Smooth muscle cell of the brain vasculature (primary cell): Measurements from ENCODE around the gene PRTN3.
A peak's percentile ranks its signal among the peaks of the same experiment; 100 is the strongest.
"Not testable (repeated sequence)": the region's sequence is repeated elsewhere in the genome, so short reads cannot be mapped to it uniquely, and the experiment has no call there.

ENCODE experiments used
- DNase-seq: peaks from one replicate; pipeline ENCODE4 v3.0.0-alpha.2; 2012; ENCODE audit warnings: low read depth, low spot score

The PRTN3 gene

DNA sequence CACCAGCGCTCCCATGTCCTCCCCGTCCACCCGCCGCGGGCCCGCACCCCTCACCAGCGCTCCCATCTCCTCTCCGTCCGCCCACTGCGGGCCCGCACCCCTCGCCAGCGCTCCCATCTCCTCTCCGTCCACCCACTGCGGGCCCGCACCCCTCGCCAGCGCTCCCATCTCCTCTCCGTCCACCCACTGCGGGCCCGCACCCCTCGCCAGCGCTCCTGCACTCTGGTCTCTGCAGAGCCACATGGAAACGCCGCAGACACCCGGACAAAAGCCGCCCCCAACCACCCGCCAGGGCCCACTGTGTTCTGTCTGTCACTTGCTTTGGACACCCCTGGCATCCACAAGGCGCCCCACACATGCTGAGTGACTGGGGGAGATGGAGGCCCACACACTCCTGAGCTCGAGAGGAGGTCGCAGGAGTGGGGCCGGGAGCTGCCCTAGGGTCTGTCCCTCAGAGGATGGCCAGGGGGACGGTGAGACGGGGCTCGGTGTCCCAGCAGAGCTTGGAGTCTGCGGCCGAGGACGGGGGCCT lies 26.0 kb downstream of the PRTN3 start:
- no peak for DNase-seq

DNA sequence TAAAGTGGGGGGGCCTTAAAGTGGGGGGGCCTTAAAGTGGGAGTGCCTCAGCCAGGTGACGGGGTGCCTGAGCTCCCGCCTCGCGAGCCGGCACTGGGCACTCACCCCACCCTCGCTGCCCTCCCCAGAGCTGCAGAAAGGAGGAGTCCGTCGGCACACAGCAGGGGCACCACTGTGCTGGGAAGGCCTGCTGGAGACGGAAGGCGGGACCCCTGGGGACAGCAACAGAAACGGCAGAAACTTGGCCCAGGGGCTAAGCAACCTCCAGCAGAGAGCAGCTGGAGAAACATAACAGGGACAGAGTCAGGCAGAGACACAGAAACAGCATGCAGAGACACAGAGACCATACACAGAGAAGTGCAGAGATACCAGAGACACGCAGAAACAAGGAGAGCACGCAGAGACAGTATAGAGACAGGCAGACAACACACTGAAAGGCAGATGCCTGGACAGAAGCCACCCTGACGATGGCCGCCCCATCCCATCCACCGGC lies 26.5 kb downstream of the PRTN3 start:
- DNase-seq: peak; percentile 91

DNA sequence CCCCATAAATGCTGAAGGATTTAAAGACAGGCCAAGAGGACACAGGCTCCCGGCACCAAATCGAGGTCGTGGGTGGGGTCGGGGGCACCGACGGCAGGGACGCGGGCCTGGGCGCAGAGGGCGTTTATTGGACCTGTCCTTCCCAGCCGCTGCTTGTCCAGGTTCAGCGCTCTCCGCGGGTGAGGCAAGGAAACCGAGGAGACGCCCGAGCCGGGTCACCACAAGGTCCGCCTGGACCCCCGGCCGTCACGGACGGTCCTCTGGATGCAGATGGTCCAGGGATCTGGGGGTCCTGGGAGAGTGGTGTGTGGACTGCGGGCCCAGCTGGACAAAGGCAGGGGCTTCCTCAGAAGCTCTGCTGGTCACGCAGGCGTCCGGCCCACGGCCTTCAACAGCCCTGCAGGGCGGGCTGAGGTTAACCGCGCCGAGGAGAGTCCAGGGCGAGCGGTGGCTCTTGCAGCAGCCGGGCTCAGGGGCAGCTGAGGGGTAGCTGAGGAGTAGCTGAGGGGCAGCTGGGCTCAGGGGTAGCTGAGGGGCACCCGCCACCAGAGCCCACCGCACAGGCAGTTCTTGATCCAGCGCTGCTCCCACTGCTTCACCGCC lies 27.2 kb downstream of the PRTN3 start:
- no peak for DNase-seq

DNA sequence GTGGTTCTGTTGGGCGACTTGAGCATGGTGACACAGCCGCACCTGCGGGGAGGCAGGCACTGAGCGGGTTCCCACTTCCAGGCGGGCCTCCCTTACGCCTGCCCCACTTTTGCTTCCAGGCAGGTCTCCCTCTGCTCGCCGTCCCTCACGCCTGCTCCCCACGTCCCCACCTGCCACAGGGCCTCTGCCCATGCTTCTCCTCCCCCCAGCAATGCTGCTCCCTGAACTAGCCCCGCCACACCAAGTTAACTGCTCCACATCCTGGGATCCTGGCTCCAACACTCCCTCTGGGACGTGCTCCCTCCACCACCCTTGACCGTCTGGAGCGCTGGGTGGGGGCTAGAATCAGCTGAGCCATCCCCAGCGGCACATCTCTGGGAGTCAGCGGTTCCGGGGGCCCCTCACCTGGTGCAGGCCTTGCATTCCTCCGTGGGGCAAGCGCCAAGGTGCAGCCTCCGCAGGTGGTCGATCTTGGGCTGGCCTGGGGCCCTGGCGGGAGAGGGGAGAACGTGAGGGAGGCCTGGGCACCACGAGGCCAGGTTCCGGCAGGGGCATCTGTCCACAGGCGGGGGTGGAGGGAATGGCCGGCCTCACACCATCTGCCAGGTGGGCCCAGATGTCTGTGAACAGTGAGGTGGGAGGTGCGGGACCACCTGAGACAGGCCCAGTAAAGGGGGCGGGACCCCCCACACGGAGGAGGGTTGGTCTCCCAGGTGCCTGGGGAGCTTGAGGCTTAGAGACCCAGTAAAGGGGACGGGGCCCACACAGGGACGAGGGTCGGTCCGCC lies 27.9 kb downstream of the PRTN3 start:
- no peak for DNase-seq

DNA sequence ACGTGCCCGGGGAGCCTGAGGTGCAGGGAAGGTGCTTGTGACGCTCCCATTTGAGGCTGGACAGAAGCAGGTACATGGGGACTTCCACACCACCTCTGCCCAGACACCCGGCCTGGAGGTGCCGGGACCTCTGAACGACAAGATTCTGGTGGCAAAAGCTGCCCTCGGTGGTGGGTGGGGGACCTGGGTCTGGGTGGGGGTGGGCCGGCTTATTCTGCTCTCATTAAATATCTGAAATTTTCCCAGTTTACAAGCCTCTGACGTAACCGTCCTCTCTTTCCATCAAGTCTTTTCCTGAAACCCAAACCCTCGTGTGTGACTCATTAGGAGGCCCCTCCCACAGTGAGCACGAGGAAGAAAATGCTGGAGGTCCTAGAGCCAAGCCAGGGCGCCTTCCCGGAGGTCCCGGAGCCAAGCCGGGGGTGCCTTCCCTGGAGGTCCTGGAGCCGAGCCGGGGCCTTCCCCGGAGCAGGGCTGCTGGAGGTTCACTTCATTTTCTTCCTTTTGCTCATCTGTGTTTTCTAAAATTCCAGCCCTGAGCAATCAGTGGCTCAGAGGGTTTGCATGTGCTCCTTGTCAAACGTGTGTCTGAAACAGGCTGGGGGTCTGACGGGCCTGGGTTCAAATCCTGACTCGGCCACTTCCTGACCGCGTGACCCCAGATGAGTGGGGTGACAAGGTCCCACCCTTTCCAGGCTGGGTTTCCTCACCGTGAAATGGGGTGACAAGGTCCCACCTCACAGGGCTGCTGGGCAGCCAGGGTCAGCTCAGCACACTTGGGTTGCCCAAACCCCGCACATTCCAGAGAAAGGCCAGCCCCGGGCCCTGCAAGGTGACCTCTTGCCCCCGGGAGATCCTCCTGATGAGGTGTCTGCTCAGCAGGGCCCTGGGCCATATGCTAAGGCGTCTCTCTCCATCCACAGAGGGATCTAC lies 28.7 kb downstream of the PRTN3 start:
- peak; percentile 88 for DNase-seq

DNA sequence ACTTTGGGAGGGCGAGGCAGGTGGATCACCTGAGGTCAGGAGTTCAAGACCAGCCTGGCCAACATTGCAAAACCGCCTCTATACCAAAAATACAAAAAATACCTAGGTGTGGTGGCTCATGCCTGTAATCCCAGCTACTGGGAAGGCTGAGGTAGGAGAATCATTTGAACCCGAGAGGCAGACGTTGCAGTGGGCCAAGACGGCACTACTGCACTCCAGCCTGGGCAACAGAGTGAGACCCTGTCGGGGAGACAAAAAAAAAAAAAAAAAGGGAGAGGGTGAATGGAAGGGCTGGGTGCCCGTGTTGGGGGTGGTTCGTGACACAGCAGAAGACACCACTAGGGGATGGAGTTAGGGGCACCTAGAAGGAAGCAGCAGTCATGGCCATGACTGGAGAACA lies 29.5 kb downstream of the PRTN3 start:
- DNase-seq: no peak

DNA sequence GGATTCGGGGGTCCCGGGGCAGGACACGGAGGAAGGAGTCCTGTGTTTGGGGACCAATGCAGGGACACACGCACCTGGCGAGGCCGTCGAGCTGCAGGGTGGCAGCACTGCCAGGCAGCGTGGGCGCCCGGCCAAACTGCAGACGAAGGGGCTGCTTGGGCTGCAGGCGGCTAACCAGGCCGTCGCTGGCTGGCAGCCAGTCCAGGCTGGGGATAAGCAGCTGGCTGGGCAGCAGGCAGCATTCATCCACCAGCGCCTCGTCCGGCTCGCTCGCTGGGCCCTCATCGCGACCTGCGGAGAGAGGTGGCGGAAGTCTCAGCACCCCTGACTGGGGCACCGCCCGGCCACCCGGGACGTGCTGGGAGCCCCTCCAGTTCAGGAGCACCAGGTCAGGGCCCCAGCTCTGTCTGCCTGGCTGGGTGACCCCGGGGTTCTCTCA lies 30.2 kb downstream of the PRTN3 start:
- DNase-seq: no peak

DNA sequence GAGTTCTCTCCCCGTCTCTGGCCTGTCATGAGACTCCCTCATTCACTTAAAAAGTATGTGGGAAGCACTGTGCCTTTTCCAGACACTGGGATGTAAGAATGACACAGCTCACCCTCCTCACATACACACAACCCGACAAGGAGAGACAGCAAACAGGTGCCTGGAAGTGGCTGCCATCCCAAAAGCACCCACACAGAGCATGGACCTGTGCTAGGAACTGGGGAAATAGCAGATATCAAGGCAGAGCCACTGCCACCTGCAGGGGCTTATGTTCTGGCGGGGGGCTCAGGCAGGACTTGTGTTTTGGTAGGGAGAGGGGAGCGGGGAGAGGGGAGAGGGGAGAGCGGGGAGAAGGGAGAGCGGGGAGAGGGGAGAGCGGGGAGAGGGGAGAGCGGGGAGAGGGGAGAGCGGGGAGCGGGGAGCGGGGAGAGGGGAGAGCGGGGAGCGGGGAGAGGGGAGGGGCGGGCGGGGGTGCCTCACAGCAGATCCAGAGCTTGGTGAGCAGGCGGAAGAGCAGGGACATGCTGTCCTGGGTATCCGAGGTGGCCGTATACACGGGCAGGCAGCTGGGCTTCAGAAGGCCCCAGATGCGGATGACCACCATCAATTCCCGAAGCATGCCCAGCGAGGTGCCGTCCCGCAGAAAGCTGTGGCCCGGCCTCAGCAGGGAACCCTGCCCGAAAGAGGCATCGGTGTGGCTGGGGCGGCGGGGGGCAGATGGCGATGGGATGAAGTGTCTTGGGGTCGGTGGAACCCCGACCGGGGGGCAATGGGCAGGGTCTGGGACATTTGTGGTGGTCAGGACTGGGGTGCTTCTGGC lies 30.9 kb downstream of the PRTN3 start:
- DNase-seq: no peak

DNA sequence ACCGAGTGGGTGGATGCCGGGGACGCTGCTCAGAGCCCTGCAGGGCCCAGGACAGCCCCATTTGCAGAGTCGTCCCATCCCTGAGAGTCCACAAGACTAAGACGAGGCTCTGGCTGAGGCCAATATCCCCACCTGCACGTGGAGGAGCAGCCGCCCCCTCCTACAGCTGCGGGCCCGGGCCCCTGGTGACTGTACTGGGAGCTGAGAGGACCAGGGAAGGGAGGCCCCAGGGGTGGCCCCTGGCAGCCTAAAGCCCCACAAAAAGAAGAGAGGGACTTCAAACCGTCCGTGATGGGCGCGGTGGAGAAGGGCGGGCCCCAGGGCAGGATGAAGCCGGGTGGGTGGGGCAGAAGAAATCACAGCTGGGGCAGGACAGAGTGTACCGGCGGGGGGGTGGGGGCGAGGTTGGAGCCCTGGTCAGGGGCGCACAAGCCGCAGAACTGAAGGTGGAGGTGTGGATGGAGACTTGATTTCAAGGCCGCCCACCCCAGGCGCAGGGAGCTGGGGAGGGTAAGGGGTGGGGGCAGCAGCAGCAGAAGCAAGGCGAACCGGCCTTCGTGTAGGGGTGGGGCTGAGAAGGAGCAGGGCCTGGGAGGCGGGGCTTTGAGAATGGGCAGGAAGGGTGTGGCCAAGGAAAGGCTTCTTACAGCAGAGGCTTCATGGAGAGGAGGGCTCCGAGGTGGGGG lies 31.6 kb downstream of the PRTN3 start:
- no peak for DNase-seq

DNA sequence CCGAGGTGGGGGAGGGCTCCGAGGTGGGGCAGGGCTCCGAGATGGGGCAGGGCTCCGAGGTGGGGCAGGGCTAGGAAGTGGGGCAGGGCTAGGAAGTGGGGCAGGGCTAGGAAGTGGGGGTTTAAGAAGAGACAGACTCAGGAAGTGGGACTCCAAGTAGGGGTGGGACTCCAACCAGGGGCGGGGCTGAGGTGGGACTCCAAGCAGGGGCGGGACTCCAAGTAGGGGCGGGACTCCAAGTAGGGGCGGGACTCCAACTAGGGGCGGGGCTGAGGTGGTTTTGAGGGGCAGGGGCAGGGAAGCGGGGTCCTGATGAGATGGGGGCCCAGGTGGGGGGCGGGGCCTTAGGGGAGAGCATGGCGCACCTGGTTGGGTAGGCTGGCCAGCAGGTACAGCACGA lies 32.3 kb downstream of the PRTN3 start:
- DNase-seq: no peak

DNA sequence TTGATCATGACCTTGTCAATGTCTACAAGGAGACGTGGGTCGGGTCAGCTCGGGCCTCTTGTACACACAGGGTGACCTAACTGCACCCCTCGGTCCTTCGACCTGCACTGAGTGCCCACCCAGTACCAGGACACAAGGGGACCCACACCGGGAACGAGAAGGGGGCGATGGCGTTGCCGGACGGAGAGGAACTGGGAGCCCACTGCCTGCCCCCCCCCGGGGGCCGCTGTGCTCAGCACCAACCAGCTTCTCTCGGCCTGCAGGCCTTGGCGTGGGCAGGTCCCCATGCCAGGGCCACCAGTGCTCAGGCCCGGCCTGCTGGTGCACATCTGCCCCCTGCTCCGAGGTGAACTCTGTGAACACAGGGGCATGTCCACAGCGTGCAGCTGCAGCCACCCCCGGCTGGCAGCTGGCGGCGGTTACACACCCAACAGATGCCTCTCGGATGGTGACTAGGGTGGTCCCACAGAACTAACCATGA lies 32.8 kb downstream of the PRTN3 start:
- no peak for DNase-seq

DNA sequence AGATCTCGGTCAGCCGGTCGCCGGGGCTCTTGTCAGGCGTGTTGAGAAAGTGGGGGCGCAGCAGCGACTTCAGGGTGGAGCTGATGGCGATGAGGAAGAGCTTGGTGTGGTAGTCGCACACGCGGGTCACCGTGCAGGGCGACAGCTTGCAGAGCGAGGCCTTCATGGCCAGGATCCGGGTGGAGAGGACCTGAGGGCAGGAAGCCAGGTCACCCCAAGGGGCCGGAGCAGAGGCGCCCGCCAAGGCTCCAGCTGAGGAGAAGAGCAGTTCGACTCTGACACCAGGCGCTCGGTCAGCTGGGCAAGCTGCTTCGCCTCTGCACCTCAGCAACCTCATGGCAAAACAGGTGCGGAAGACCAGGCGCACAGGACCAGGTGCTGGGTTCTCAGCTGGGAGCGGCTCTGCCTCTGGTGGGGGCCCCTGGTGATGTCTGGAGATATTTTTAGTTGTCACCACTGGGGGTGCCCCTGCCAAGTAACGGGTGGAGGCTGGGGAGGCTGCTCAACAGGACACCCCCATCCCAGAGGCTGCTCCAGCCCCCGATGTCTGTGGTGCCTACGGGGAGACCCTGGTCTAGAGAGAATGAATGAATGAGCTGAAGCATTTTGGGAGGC lies 34.6 kb downstream of the PRTN3 start:
- DNase-seq: no peak

DNA sequence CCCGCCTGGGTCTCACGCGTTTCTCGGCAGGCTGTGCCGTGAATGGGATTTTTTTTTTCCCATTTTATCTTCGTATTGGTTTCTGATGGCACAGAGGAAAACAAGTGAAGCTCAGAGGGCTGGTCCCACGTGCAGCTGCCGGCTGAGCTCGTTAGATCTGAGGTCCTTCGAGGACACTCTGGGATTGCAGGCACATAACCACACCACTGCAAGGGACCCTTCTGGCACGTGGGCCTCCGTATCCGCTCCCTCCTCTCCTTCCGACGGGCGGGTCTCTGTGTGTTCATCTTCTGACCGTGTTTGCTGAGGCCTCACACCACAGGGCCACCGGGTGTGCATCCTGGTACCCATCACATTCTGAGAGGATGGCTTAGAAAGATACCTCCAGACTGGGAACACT lies 35.3 kb downstream of the PRTN3 start:
- DNase-seq: no peak

DNA sequence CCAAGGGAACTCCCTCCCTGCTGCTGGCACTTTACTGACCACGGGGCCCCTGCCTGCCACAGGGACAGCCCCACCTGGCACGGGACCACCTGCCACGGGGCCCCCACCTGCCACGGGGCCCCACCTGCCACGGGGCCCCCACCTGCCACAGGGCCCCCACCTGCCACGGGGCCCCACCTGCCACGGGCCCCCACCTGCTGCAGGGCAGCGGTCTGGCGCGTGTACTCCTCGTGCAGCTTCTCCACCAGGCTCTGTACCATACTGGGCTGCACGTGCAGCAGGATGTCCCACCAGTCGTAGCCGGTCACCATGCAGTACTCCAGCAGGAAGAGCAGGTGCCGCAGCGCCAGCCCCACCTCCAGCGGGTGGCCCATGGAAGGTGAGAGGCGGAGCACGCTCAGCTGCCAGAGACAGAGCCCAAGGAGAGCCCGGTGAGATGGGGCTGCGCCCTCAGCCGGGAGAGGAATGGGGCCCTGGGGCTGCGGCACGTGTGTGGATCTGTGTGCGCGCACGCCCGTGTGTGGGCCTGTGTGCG lies 36.0 kb downstream of the PRTN3 start:
- no peak for DNase-seq

DNA sequence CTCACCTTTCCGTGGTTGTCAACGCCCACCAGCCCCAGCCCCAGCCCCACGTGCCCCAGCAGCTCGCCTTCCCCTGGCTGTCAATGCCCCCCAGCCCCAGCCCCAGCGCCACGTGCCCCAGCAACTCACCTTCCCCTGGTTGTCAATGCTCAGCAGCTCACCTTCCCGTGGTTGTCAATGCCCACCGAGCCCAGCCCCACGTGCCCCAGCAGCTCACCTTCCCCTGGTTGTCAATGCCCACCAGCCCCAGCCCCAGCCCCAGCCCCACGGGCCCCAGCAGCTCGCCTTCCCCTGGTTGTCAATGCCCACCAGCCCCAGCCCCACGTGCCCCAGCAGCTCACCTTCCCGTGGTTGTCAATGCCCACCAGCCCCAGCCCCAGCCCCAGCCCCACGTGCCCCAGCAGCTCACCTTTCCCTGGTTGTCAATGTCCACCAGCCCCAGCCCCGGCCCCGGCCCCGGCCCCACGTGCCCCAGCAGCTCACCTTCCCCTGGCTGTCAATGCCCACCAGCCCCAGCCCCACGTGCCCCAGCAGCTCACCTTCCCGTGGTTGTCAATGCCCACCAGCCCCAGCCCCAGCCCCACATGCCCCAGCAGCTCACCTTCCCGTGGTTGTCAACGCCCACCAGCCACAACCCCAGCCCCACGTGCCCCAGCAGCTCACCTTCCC lies 37.3 kb downstream of the PRTN3 start:
- not testable (repeated sequence) for DNase-seq

DNA sequence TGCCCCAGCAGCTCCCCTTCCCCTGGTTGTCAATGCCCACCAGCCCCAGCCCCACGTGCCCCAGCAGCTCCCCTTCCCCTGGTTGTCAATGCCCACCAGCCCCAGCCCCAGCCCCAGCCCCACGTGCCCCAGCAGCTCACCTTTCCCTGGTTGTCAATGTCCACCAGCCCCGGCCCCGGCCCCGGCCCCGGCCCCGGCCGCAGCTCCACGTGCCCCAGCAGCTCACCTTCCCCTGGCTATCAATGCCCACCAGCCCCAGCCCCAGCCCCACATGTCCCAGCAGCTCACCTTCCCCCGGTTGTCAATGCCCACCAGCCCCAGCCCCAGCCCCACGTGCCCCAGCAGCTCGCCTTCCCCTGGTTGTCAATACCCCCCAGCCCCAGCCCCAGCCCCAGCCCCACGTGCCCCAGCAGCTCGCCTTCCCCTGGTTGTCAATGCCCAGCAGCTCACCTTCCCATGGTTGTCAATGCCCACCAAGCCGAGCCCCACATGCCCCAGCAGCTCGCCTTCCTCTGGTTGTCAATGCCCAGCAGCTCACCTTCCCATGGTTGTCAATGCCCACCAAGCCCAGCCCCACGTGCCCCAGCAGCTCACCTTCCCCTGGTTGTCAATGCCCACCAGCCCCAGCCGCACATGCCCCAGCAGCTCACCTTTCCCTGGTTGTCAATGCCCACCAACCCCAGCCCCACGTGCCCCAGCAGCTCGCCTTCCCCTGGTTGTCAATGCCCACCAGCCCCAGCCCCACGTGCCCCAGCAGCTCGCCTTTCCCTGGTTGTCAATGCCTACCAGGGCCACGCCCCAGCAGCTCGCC lies 38.2 kb downstream of the PRTN3 start:
- not testable (repeated sequence) for DNase-seq

DNA sequence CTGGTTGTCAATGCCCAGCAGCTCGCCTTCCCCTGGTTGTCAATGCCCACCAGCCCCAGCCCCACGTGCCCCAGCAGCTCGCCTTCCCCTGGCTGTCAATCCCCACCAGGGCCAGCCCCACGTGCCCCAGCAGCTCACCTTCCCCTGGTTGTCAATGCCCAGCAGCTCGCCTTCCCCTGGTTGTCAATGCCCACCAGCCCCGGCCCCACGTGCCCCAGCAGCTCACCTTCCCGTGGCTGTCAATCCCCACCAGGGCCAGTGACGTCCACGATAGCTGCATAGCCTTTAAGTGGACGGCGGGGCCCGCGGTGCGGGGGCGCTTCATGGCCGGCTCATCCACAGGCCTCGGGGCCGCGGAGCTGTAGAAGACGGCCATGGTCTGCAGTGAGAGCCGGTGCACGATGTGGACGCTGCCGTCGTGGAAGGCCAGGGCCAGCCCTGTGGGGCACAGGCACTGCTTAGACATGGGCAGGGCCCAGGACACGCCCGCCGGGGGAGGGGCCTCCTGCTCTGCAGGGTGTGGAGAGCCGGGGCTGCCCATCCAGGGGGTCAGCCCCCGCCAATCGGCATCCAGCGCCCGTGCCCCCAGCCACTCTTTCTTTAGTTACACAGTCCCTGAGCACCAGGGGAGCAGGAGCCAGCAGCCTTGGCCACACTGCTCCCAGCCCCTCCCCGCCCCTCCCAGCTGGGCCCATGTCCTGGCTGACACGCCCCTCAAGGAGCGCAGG lies 39.1 kb downstream of the PRTN3 start:
- no peak for DNase-seq
